ENCODE results near the gene BRPF1.

DNA sequence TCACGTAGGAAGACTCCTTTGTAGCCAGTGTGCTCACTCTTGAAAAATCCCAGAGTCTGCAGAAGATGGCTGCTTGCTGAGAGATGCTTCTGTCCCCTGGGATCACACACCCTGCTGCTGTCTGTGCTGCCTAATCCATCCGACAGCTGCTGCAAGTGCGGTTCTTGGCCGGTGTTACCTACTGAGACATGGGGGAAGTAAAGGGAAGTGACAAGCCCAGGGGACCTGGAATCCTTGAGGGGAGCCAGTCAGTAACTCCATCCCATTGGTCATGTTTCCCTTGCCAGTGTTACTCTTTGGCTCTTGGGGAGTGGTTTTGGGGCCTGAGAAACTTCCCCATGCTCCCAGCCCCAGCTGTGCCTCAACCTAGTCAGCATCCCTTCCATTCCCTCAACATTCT lies 36.2 kb upstream of the BRPF1 start:
- TF ChIP-seq, protein P1, sequence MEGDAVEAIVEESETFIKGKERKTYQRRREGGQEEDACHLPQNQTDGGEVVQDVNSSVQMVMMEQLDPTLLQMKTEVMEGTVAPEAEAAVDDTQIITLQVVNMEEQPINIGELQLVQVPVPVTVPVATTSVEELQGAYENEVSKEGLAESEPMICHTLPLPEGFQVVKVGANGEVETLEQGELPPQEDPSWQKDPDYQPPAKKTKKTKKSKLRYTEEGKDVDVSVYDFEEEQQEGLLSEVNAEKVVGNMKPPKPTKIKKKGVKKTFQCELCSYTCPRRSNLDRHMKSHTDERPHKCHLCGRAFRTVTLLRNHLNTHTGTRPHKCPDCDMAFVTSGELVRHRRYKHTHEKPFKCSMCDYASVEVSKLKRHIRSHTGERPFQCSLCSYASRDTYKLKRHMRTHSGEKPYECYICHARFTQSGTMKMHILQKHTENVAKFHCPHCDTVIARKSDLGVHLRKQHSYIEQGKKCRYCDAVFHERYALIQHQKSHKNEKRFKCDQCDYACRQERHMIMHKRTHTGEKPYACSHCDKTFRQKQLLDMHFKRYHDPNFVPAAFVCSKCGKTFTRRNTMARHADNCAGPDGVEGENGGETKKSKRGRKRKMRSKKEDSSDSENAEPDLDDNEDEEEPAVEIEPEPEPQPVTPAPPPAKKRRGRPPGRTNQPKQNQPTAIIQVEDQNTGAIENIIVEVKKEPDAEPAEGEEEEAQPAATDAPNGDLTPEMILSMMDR (IDR thresholded peaks at IDR 0.05; ENCODE audit: low read depth, low read length, missing input control): no peak
- TF ChIP-seq, protein P2, sequence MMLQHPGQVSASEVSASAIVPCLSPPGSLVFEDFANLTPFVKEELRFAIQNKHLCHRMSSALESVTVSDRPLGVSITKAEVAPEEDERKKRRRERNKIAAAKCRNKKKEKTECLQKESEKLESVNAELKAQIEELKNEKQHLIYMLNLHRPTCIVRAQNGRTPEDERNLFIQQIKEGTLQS (IDR thresholded peaks at IDR 0.05): no peak
- TF ChIP-seq, protein P3, sequence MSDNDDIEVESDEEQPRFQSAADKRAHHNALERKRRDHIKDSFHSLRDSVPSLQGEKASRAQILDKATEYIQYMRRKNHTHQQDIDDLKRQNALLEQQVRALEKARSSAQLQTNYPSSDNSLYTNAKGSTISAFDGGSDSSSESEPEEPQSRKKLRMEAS (IDR thresholded peaks at IDR 0.05): no peak
- TF ChIP-seq RAD21 (IDR thresholded peaks at IDR 0.05) (no peak), EGR1 (IDR thresholded peaks at IDR 0.05; ENCODE audit: low read depth in 2 of 2) (no peak), GABPA (IDR thresholded peaks at IDR 0.05 in 1 of 2, conservative IDR thresholded peaks at IDR 0.05 in 1 of 2) (no peak), TAF1 (conservative IDR thresholded peaks at IDR 0.05) (no peak), JUND (IDR thresholded peaks at IDR 0.05) (no peak), FOXA1 (IDR thresholded peaks at IDR 0.05) (no peak)
